Chondrocyte (in vitro differentiated cells): Measurements from ENCODE around the gene MMS19. TPM values are rescaled to one million over a fixed set of nuclear protein-coding genes. Genes with fewer than 3 reads are reported as not detected.
"Not testable (repeated sequence)": the region's sequence is repeated elsewhere in the genome, so short reads cannot be mapped to it uniquely, and the experiment has no call there.

Source experiments
- DNase-seq: peaks from one replicate; pipeline ENCODE4 v3.0.0; 2021; ENCODE audit warnings: mixed read lengths, low spot score
- H3K27ac Mint-ChIP-seq: one replicate; pipeline ENCODE4 v1.8.0; 2021; ENCODE audit warnings: mild to moderate bottlenecking, moderate library complexity, mixed read lengths; ENCODE audit not compliant: unreplicated experiment
- H3K27me3 Mint-ChIP-seq: 2 replicates; pipeline ENCODE4 v1.8.0; 2021; ENCODE audit warnings: low read depth, mixed read lengths
- H3K36me3 Mint-ChIP-seq: 2 replicates; pipeline ENCODE4 v1.8.0; 2021; ENCODE audit warnings: low read depth, mixed read lengths
- H3K4me1 Mint-ChIP-seq: 2 replicates; pipeline ENCODE4 v1.8.0; 2021; ENCODE audit warnings: low read depth, mild to moderate bottlenecking, mixed read lengths
- H3K4me3 Mint-ChIP-seq: one replicate; pipeline ENCODE4 v1.8.0; 2021; ENCODE audit warnings: mild to moderate bottlenecking, moderate library complexity, mixed read lengths; ENCODE audit not compliant: unreplicated experiment
- H3K9me3 Mint-ChIP-seq: 2 replicates; pipeline ENCODE4 v1.8.0; 2021; ENCODE audit warnings: low read depth, mixed read lengths
- total RNA-seq: library from RNA; stranded (reverse); gene quantifications from 3 replicates; pipeline ENCODE4 v1.2.1, GENCODE V29; 2021
- TF ChIP-seq, protein P1 (sequence below): fragments of 200-600 bp; sonication (generic); IDR thresholded peaks from 2 replicates; pipeline ENCODE4 v1.5.0; 2021; ENCODE audit warnings: antibody characterized with exemption, mild to moderate bottlenecking, moderate library complexity

The MMS19 gene
- total RNA-seq, 1 donor from 2014 or later: 63.4 TPM

DNA sequence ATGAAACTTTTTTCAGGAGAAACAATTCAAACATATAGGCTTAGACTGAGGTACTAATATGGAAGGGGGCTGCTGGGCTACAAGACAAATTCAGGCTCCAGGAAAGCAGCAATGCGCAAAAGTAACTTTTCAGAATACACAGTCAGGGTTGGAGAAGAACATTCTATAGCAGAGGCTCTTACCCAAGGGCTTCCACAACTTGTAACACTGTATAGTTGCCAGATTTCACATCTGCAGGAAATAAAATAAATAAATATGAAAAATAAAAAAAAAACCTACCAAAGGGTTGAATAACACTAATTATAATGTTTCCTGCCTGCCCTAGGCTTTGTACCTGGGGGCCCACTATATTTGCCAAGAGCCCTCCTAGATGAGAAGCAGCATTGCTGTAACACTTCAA is 14.3 kb downstream of the MMS19 start:
- DNase-seq: no peak
- H3K4me1 Mint-ChIP-seq: peaks cover 12% of the 10 kb centered on the region
- no peaks in the 10 kb centered on the region for H3K9me3 Mint-ChIP-seq
- TF ChIP-seq, protein P1, sequence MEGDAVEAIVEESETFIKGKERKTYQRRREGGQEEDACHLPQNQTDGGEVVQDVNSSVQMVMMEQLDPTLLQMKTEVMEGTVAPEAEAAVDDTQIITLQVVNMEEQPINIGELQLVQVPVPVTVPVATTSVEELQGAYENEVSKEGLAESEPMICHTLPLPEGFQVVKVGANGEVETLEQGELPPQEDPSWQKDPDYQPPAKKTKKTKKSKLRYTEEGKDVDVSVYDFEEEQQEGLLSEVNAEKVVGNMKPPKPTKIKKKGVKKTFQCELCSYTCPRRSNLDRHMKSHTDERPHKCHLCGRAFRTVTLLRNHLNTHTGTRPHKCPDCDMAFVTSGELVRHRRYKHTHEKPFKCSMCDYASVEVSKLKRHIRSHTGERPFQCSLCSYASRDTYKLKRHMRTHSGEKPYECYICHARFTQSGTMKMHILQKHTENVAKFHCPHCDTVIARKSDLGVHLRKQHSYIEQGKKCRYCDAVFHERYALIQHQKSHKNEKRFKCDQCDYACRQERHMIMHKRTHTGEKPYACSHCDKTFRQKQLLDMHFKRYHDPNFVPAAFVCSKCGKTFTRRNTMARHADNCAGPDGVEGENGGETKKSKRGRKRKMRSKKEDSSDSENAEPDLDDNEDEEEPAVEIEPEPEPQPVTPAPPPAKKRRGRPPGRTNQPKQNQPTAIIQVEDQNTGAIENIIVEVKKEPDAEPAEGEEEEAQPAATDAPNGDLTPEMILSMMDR: no peak
- H3K27ac Mint-ChIP-seq: peak overlapping the region; percentile 12
- peaks cover 10% of the 10 kb centered on the region for H3K36me3 Mint-ChIP-seq
- no peaks in the 10 kb centered on the region for H3K27me3 Mint-ChIP-seq
- H3K4me3 Mint-ChIP-seq: no peak overlapping the region

DNA sequence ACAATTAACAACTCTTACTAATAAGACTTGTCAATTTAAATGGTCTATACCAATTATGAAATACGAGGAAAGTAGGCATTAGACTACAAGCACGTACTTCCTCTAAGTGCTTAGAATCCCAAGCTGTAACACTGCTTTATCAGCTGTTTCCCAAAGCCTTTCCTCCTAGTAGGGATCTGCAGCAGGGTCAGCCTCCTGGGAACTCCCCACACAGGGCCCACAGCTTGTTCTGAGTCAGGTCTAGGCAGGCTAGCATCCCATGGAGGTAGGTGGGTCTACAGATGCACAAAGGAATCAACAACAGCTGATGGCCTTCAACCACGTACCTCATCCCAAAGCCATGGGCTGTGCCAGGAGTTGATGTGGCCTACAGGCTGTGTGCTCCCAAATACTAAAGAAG is 14.7 kb downstream of the MMS19 start:
- TF ChIP-seq, protein P1: no peak
- no peaks in the 10 kb centered on the region for H3K9me3 Mint-ChIP-seq
- peaks cover 12% of the 10 kb centered on the region for H3K4me1 Mint-ChIP-seq
- H3K4me3 Mint-ChIP-seq: no peak overlapping the region
- no peaks in the 10 kb centered on the region for H3K27me3 Mint-ChIP-seq
- H3K36me3 Mint-ChIP-seq: peaks cover 10% of the 10 kb centered on the region
- H3K27ac Mint-ChIP-seq: peak overlapping the region; percentile 12
- DNase-seq: no peak

DNA sequence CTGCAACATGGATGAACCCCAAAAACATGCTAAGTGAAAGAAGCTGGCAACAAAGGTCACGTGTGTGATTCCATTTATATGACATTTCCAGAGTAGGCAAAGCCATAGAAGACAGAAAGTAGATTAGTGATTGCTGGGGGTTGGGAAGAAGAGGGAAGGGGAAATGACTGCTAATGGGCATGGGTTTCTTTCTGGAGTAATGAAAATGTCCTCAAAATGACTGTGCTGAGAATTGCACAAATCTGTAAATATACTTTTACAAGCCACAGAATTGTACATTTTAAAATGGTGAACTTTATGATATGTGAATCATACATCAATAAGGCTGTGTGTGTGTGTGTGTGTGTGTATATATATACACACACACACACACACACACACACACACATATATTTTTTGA is 15.8 kb downstream of the MMS19 start:
- Mint-ChIP-seq H3K4me3 (no peak overlapping the region), H3K27ac (no peak overlapping the region), H3K36me3 (peaks cover 16% of the 10 kb centered on the region), H3K27me3 (no peaks in the 10 kb centered on the region), H3K4me1 (peaks cover 10% of the 10 kb centered on the region), H3K9me3 (no peaks in the 10 kb centered on the region)
- TF ChIP-seq, protein P1: no peak
- no peak for DNase-seq

DNA sequence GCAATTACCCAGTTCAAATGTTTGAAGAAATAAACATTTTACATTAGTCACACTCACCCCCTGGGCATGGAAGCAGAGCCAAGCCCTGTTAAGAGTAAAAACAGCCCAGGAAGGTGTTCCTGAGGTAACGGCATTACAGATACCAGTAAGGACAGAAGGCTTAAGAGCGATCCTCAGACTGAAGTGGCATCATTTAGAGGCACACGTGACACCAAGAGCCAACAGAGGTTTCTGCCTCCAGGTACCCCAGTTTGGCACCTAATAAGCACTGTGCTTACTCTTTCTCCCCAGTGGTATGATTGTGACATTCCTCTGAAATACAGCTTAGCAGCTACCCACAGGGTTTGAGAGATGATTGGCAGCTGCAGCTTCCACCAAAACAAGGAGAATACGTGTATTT is 17.2 kb downstream of the MMS19 start:
- Mint-ChIP-seq H3K27me3 (no peaks in the 10 kb centered on the region), H3K4me3 (no peak overlapping the region), H3K27ac (no peak overlapping the region), H3K9me3 (no peaks in the 10 kb centered on the region), H3K4me1 (peaks cover 7% of the 10 kb centered on the region), H3K36me3 (peaks cover 21% of the 10 kb centered on the region)
- no peak for DNase-seq
- TF ChIP-seq, protein P1: no peak

GRCh38 chr10:97479939-97480338 is 18.3 kb downstream of the MMS19 start:
- Mint-ChIP-seq H3K4me3 (no peak overlapping the region), H3K4me1 (peaks cover 7% of the 10 kb centered on the region), H3K27me3 (no peaks in the 10 kb centered on the region), H3K36me3 (peaks cover 28% of the 10 kb centered on the region), H3K27ac (no peak overlapping the region), H3K9me3 (no peaks in the 10 kb centered on the region)
- TF ChIP-seq, protein P1: no peak
- no peak for DNase-seq

DNA sequence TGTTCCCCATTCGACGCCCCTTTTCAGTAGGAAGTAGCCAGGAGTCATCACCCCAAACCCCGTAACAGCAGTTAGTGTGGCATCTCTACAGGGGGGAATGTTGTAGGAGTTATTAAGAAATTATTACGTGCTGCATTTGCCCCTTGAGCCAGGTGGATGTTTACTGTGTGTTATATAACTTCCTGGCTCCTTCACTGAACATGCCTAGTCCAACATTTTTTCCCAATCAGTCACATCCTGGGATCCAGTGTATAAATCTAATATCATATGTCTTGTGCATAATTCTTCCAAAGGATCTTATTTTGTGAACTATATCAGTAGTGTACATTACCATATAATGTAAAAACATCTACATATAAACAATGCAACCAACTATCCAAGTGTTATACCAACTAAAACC is 18.8 kb downstream of the MMS19 start:
- not testable (repeated sequence) for DNase-seq, H3K27ac Mint-ChIP-seq, H3K9me3 Mint-ChIP-seq, H3K27me3 Mint-ChIP-seq, H3K4me1 Mint-ChIP-seq, H3K4me3 Mint-ChIP-seq
- peaks cover 30% of the 10 kb centered on the region for H3K36me3 Mint-ChIP-seq
